A549 treated with Hydrocortisone at 1 μM for 4 hours (cell line): ENCODE data around the gene RGS19. TPM values are rescaled to one million over a fixed set of nuclear protein-coding genes. Genes with fewer than 3 reads are reported as not detected.

Experiments used
- total RNA-seq: library from RNA; stranded (reverse); fragments of 200-300 nt; extraction: Qiagen RNA extraction; gene quantifications from 5 replicates; pipeline ENCODE4 v1.2.3, GENCODE V29; 2022

The RGS19 gene, protein sequence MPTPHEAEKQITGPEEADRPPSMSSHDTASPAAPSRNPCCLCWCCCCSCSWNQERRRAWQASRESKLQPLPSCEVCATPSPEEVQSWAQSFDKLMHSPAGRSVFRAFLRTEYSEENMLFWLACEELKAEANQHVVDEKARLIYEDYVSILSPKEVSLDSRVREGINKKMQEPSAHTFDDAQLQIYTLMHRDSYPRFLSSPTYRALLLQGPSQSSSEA
- 29.7 to 38.9 TPM (median 36.5 TPM) in 5 replicates for total RNA-seq

GRCh38 chr20:64079273-64080012 is at the start of gene RGS19:
TSS of gene RGS19 (minus strand) at chr20:64079518. CDS start at chr20:64076886, 2,632 bp downstream.

DNA sequence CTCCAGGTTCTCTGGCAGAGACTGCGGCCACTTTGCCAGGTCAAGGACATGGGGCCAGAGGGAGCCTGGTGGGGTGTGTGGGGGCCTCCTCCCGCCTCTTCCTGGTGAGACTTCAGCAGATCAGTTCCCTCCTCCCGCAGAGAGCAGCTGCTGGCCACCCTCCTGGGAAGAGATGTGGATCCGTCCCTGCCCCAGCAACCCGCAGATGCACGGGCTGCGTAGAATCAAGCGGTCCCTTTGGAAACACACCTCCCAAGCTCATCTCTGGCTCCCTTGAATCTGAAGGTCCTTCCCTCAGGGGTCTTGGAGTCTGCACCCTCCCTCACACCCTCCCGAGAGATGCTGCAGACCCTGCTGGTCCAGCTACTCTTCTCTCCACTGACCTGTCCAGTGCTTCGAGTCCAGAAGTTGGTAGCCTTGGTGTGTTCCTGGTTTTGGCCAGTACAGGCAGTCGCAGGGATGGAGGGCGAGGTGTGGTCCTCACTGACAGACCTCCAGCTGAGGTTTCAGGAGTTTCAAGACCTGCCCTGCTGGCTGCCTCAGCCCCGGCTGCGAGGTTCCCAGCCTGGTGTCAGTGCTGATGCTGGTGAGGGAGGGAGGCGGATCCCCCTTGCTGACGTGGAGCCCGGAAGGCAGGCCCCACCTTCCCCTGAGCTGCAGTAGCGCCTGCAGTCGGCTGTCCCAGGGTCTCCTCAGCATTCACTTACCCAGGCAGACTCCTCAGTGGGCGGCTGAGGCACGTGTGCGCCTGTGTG is 27.8 kb upstream of the RGS19 start, which contains the start of gene NPBWR2:
TSS of gene NPBWR2 (minus strand) at position 585 of the 755 bp plus-strand sequence. CDS start 734 bp downstream, outside the sequence.

GRCh38 chr20:64083804-64084684 is 4.7 kb upstream of the RGS19 start, which contains the start of gene LKAAEAR1:
TSS of gene LKAAEAR1 (minus strand) at chr20:64084398. CDS start at chr20:64084219, 179 bp downstream.

DNA sequence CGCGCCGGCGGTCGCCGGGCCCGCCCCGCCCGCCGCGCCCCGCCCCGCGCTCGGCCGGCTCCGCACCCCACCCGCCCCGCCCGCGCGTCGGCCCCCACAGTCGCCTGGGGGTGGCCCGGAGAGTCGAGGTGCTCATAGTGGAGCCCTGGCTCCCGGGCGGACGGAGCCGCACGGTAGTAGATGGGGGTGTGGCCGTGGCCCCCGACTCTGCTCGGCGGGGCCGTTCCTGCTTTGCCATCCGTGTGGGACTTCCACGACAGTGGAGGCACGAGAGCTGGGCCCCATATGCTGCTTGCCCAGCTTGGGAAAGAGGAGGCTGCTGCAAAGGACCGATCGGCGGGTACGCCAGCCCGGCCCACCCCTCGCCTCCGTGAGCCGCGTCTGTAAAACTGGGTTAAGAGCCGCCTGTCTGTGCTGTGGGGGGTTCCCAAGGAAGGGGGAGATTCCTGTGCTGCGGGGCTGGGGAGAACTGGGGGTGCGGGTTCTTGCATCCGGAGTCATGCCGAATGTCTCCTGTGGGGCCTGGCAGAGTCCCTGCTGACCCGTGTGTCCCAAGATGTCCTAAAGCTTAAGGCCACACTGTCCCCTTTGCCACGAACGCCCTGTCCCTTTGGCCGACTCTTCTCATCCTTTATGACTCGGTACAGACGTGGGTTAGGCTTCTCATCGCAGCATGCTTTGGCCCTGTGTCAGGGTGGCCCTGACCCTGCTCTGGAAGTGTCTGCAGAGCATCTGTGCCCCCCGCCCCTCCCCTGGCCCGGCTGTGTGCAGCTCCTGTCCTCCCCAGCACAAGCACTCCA is 895 bp upstream of the RGS19 start, which contains the start of gene OPRL1:
TSS of gene OPRL1 (plus strand) at position 70 of the 800 bp plus-strand sequence. CDS start 12,639 bp downstream, outside the sequence.

GRCh38 chr20:64062596-64063388 is 16.5 kb downstream of the RGS19 start, which contains the start of gene TCEA2:
TSS of gene TCEA2 (plus strand) at chr20:64063198. CDS start at chr20:64063313, 115 bp downstream.

GRCh38 chr20:64049060-64049877 is 30.0 kb downstream of the RGS19 start, which contains the start of gene SOX18:
TSS of gene SOX18 (minus strand) at chr20:64049639. CDS start at chr20:64049516, 123 bp downstream.

GRCh38 chr20:64035933-64036345 is 43.4 kb downstream of the RGS19 start, which contains the start of gene C20orf204:
TSS of gene C20orf204 (plus strand) at chr20:64036182. CDS start at chr20:64036324, 142 bp downstream.

Other genes with a start within 250 kb of the RGS19 start
- gene ZBTB46, start 248.3 kb downstream of the RGS19 start, total RNA-seq, result 0.71 to 1.0 TPM (median 0.81 TPM) in 5 replicates
- 0.08 to 0.13 TPM in 2 of 5 replicates, not detected in the others for gene ABHD16B, start 218.0 kb downstream of the RGS19 start, total RNA-seq
- gene TPD52L2, start 214.2 kb downstream of the RGS19 start, total RNA-seq, result 131 to 146 TPM (median 133 TPM) in 5 replicates
- gene DNAJC5, start 184.4 kb downstream of the RGS19 start, total RNA-seq, result 27.2 to 30.6 TPM (median 28.7 TPM) in 5 replicates
- 25.7 to 34.2 TPM (median 31.7 TPM) in 5 replicates for gene UCKL1, start 123.1 kb downstream of the RGS19 start, total RNA-seq
- gene ZNF512B, start 109.6 kb downstream of the RGS19 start, total RNA-seq, result 10.4 to 12.9 TPM (median 12.1 TPM) in 5 replicates
- not detected in 5 replicates for gene SAMD10, start 99.9 kb downstream of the RGS19 start, total RNA-seq
- gene PRPF6, start 98.4 kb downstream of the RGS19 start, total RNA-seq, result 49.4 to 62.8 TPM (median 53.2 TPM) in 5 replicates
- 0.23 to 0.52 TPM (median 0.32 TPM) in 5 replicates for gene C20orf204, start 43.3 kb downstream of the RGS19 start, total RNA-seq
- gene SOX18, start 29.9 kb downstream of the RGS19 start, total RNA-seq, result 1.3 to 2.7 TPM (median 2.3 TPM) in 5 replicates
- 26.0 to 48.5 TPM (median 44.8 TPM) in 5 replicates for gene TCEA2, start 16.3 kb downstream of the RGS19 start, total RNA-seq
- 1.0 to 1.7 TPM (median 1.2 TPM) in 5 replicates for gene OPRL1, start 564 bp upstream of the RGS19 start, total RNA-seq
- gene LKAAEAR1, start 4.9 kb upstream of the RGS19 start, total RNA-seq, result 0.48 to 2.2 TPM (median 1.8 TPM) in 5 replicates
- not detected in 5 replicates for gene NPBWR2, start 28.0 kb upstream of the RGS19 start, total RNA-seq
- gene MYT1, start 84.9 kb upstream of the RGS19 start, total RNA-seq, result 0.08 to 0.35 TPM (median 0.15 TPM) in 5 replicates
- 8.6 to 13.4 TPM (median 12.1 TPM) in 5 replicates for gene PCMTD2, start 176.2 kb upstream of the RGS19 start, total RNA-seq